ENCODE results near the gene CCT7. TPM values are rescaled to one million over a fixed set of nuclear protein-coding genes. Genes with fewer than 3 reads are reported as not detected.
A peak's percentile ranks its signal among the peaks of the same experiment; 100 is the strongest.

CCT7 gene
- total RNA-seq, 1 donor from 2014 or later = 188 TPM

GRCh38 chr2:73268830-73269685 lies 35.0 kb downstream of the CCT7 start:
- no peaks in the 10 kb centered on the region for H3K9me3 ChIP-seq
- no peak for TF ChIP-seq POLR2AphosphoS5 (IDR thresholded peaks at IDR 0.05; ENCODE audit: insufficient read depth in 1 of 2, low read depth in 1 of 2)
- TF ChIP-seq POLR2A (IDR thresholded peaks at IDR 0.05) = no peak
- TF ChIP-seq CTCF (IDR thresholded peaks at IDR 0.05) = no peak
- no peaks in the 10 kb centered on the region for H3K27me3 ChIP-seq
- no peaks in the 10 kb centered on the region for H3K36me3 ChIP-seq
- no peak for DNase-seq (ENCODE audit: extremely low spot score in 2 of 2)
- H3K4me3 ChIP-seq = peak overlapping the region; percentile 30 to 37
- peaks cover 11% of the 10 kb centered on the region for H3K4me1 ChIP-seq
- intact Hi-C loops (cut with DNase I) = no loop called here
- H3K27ac ChIP-seq = no peak overlapping the region

GRCh38 chr2:73269686-73270465 lies 35.8 kb downstream of the CCT7 start:
- H3K27ac ChIP-seq = no peak overlapping the region

GRCh38 chr2:73272270-73272669 lies 38.2 kb downstream of the CCT7 start:
- intact Hi-C loops (cut with DNase I) = no loop called here
- no peak for DNase-seq (ENCODE audit: extremely low spot score in 2 of 2)
- H3K4me3 ChIP-seq = no peak overlapping the region
- H3K27ac ChIP-seq = no peak overlapping the region
- H3K4me1 ChIP-seq = peaks cover 11% of the 10 kb centered on the region
- H3K9me3 ChIP-seq = no peaks in the 10 kb centered on the region
- no peaks in the 10 kb centered on the region for H3K27me3 ChIP-seq
- H3K36me3 ChIP-seq = no peaks in the 10 kb centered on the region
- no peak for TF ChIP-seq POLR2AphosphoS5 (IDR thresholded peaks at IDR 0.05; ENCODE audit: insufficient read depth in 1 of 2, low read depth in 1 of 2)
- TF ChIP-seq POLR2A (IDR thresholded peaks at IDR 0.05) = no peak
- no peak for TF ChIP-seq CTCF (IDR thresholded peaks at IDR 0.05)

More at GRCh38 chr2:73269686-73270465, 35.8 kb downstream of the CCT7 start:
- H3K4me3 ChIP-seq = peak overlapping the region; percentile 30 to 37
- H3K9me3 ChIP-seq = no peaks in the 10 kb centered on the region
- no peaks in the 10 kb centered on the region for H3K36me3 ChIP-seq
- TF ChIP-seq CTCF (IDR thresholded peaks at IDR 0.05) (no peak), POLR2AphosphoS5 (IDR thresholded peaks at IDR 0.05; ENCODE audit: insufficient read depth in 1 of 2, low read depth in 1 of 2) (no peak), POLR2A (IDR thresholded peaks at IDR 0.05) (no peak)
- peaks cover 11% of the 10 kb centered on the region for H3K4me1 ChIP-seq
- no peak for DNase-seq (ENCODE audit: extremely low spot score in 2 of 2)
- H3K27me3 ChIP-seq = no peaks in the 10 kb centered on the region
- intact Hi-C loops (cut with DNase I) = no loop called here

- Histone ChIP-seq H3K4me1 (peaks cover 17% of the 10 kb centered on the region), H3K27ac (no peak overlapping the region), H3K36me3 (no peaks in the 10 kb centered on the region), H3K4me3 (no peak overlapping the region), H3K9me3 (no peaks in the 10 kb centered on the region), H3K27me3 (no peaks in the 10 kb centered on the region)
- no peak for TF ChIP-seq CTCF (IDR thresholded peaks at IDR 0.05)
- TF ChIP-seq POLR2A (IDR thresholded peaks at IDR 0.05) = no peak
- TF ChIP-seq POLR2AphosphoS5 (IDR thresholded peaks at IDR 0.05; ENCODE audit: insufficient read depth in 1 of 2, low read depth in 1 of 2) = no peak
- no peak for DNase-seq (ENCODE audit: extremely low spot score in 2 of 2)
- intact Hi-C loops (cut with DNase I) = no loop called here
Measured at GRCh38 chr2:73279852-73280251, 45.7 kb downstream of the CCT7 start.
